HepG2 (cell line): ENCODE data around the gene SFXN5. TPM values are rescaled to one million over a fixed set of nuclear protein-coding genes. Genes with fewer than 3 reads are reported as not detected.

Experiments
- ARHGAP35 ChIP-seq: sonication (generic); formaldehyde crosslinking; IDR thresholded peaks from 2 replicates; pipeline ENCODE4 v1.9.0; 2022; ENCODE audit warnings: mild to moderate bottlenecking, inconsistent platforms, moderate library complexity, missing genetic modification reagents, borderline replicate concordance
- BCL6 ChIP-seq: IDR thresholded peaks from 2 replicates; pipeline ENCODE4 v1.6.1; 2016; ENCODE audit warnings: missing genetic modification reagents, missing compliant biosample characterization
- EP300 ChIP-seq, 3 experiments: sonication (generic) in 1 of 3; formaldehyde crosslinking in 1 of 3; IDR thresholded peaks; 2 replicates each; pipeline versions ENCODE4 v1.5.1 to v1.6.1; 2011 to 2020; ENCODE audit warnings: low read depth in 2 of 3, low read length in 2 of 3, borderline replicate concordance in 1 of 3, improper control_type of control experiment in 1 of 3, mild to moderate bottlenecking in 1 of 3, missing genetic modification reagents in 1 of 3, moderate library complexity in 1 of 3
- GFI1 ChIP-seq: sonication (generic); formaldehyde crosslinking; IDR thresholded peaks from 2 replicates; pipeline ENCODE4 v1.5.0; 2020; ENCODE audit warnings: missing genetic modification reagents, mild to moderate bottlenecking, borderline replicate concordance
- MLXIP ChIP-seq: sonication (generic); formaldehyde crosslinking; IDR thresholded peaks from 2 replicates; pipeline ENCODE4 v1.9.0; 2021; ENCODE audit warnings: missing genetic modification reagents, borderline replicate concordance
- NR3C1 ChIP-seq: sonication (generic); formaldehyde crosslinking; IDR thresholded peaks from 2 replicates; pipeline ENCODE4 v1.4.0; 2020; ENCODE audit warnings: missing genetic modification reagents
- SP1 ChIP-seq, 2 experiments: fragments of 450-650 bp in 1 of 2; sonication (generic) in 1 of 2; formaldehyde crosslinking in 1 of 2; IDR thresholded peaks; 2 replicates each; pipeline versions ENCODE4 v1.4.0 to v1.6.1; 2016 to 2020; ENCODE audit warnings: missing genetic modification reagents in 1 of 2
- ZBTB7B ChIP-seq: sonication (generic); formaldehyde crosslinking; IDR thresholded peaks from 2 replicates; pipeline ENCODE4 v1.4.0; 2020; ENCODE audit warnings: missing genetic modification reagents
- ZMAT3 ChIP-seq: sonication (generic); formaldehyde crosslinking; conservative IDR thresholded peaks from 2 replicates; pipeline ENCODE4 v1.7.0; 2021; ENCODE audit warnings: missing genetic modification reagents
- ZMYM3 ChIP-seq: sonication (generic); formaldehyde crosslinking; IDR thresholded peaks from 2 replicates; pipeline ENCODE4 v1.5.1; 2020; ENCODE audit warnings: mild to moderate bottlenecking, missing genetic modification reagents
- ZNF234 ChIP-seq: sonication (generic); formaldehyde crosslinking; conservative IDR thresholded peaks from 2 replicates; pipeline ENCODE4 v1.5.1; 2020; ENCODE audit warnings: mild to moderate bottlenecking, missing genetic modification reagents
- ZNF350 ChIP-seq: sonication (generic); formaldehyde crosslinking; IDR thresholded peaks from 2 replicates; pipeline ENCODE4 v1.4.0; 2020; ENCODE audit warnings: mild to moderate bottlenecking, low read depth, missing genetic modification reagents, borderline replicate concordance
- ZNF354B ChIP-seq: sonication (generic); formaldehyde crosslinking; IDR thresholded peaks from 2 replicates; pipeline ENCODE4 v1.8.0; 2022; ENCODE audit warnings: mild to moderate bottlenecking, missing genetic modification reagents
- ZNF512B ChIP-seq: sonication (generic); formaldehyde crosslinking; IDR thresholded peaks from 2 replicates; pipeline ENCODE4 v1.5.1; 2020; ENCODE audit warnings: missing genetic modification reagents, mild to moderate bottlenecking, borderline replicate concordance
- ZNF530 ChIP-seq: sonication (generic); formaldehyde crosslinking; IDR thresholded peaks from 2 replicates; pipeline ENCODE4 v1.5.0; 2020; ENCODE audit warnings: low read depth, mild to moderate bottlenecking, missing genetic modification reagents
- ZNF558 ChIP-seq: sonication (generic); formaldehyde crosslinking; IDR thresholded peaks from 2 replicates; pipeline ENCODE4 v1.9.0; 2022; ENCODE audit warnings: mild to moderate bottlenecking, missing genetic modification reagents, borderline replicate concordance
- ZNF607 ChIP-seq: sonication (generic); formaldehyde crosslinking; IDR thresholded peaks from 2 replicates; pipeline ENCODE4 v1.5.1; 2020; ENCODE audit warnings: missing genetic modification reagents, mild to moderate bottlenecking, borderline replicate concordance
- ZNF891 ChIP-seq: sonication (generic); formaldehyde crosslinking; IDR thresholded peaks from 2 replicates; pipeline ENCODE4 v1.5.0; 2020; ENCODE audit warnings: mild to moderate bottlenecking, missing genetic modification reagents
- ZSCAN9 ChIP-seq: IDR thresholded peaks from 2 replicates; pipeline ENCODE4 v1.6.1; 2016; ENCODE audit warnings: borderline replicate concordance
- polyA plus RNA-seq, 8 experiments: library from polyadenylated mRNA; depleted of rRNA in 3 of 8; stranded (reverse) in 7 of 8; unstranded in 1 of 8; fragments of >200 nt; fragmentation: Illumina TruSeq in 4 of 8; extraction: Trizol in 4 of 8; gene quantifications; 2 replicates each; pipeline versions ENCODE4 v1.2.1 to v1.2.3, GENCODE V29; 2011 to 2016; ENCODE audit warnings: low read depth in 4 of 8, missing spikeins in 1 of 8, mixed read lengths in 1 of 8; ENCODE audit not compliant: insufficient read depth in 1 of 8
- total RNA-seq, 5 experiments: library from RNA; depleted of rRNA; stranded (reverse); fragments of >200 nt; fragmentation: Illumina TruSeq; extraction: Trizol; gene quantifications; 2 replicates each; pipeline ENCODE4 v1.2.3, GENCODE V29; 2016; ENCODE audit warnings: low read depth in 1 of 5
- TF ChIP-seq, protein P1 (sequence below): sonication (generic); formaldehyde crosslinking; IDR thresholded peaks from 2 replicates; pipeline ENCODE4 v1.5.0; 2020; ENCODE audit warnings: mild to moderate bottlenecking, missing genetic modification reagents, borderline replicate concordance

The SFXN5 gene
- total and polyA plus RNA-seq, 2 of the 13 experiments (the other 11 are each of a cell fraction or from before 2014, with no cell fraction given) = 34.9 to 37.4 TPM

DNA sequence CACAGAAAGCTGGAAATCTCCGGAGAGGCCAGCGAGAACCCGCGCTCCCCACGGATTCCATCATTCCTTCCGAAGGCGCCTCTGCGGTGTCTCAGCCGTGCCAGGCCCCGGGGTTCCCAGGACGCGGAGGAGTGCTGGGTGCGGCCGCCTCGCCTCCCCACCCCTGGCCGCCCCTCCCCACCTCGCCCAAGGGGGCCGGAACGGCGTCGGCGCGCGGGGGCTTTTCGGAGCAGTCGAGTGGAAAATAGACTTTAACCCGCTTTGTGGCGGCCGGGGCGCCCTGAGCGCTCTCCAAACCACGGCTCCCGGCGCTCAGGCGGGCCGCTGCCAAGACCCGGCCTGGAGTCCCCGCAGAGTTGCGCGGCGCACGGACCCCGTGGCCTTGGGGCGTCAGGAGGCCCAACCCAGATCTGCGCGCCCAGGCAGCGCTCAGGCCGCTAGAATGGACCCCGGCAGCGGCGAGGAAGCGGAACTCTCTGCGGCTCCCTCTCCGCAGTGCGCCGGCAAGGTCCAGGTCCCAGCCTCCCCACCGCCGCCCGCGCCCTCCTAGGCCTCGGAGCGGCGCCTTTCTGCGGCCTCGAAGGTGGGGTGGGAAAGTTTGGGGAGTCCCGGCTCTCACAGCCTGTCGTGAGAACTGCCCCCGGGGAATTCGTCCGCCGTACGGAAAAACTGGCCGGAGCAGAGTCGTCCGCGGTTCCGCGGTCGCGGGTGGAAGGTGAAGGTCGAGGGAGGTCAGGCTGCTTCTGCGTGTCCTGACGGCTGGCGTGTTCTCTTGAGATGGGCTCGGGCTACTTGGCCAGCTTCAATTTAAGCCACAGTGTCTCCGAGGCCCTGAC is 155.4 kb downstream of the SFXN5 start (continued):
- TF ChIP-seq, protein P1, sequence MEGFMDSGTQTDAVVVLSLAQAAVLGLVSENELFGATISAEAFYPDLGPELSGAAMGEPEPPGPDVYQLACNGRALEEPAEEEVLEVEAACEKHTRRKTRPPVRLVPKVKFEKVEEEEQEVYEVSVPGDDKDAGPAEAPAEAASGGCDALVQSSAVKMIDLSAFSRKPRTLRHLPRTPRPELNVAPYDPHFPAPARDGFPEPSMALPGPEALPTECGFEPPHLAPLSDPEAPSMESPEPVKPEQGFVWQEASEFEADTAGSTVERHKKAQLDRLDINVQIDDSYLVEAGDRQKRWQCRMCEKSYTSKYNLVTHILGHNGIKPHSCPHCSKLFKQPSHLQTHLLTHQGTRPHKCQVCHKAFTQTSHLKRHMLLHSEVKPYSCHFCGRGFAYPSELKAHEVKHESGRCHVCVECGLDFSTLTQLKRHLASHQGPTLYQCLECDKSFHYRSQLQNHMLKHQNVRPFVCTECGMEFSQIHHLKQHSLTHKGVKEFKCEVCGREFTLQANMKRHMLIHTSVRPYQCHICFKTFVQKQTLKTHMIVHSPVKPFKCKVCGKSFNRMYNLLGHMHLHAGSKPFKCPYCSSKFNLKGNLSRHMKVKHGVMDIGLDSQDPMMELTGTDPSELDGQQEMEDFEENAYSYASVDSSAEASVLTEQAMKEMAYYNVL = peak; percentile 76; the same call in 1 of the 2 replicates
- no peak for TF ChIP-seq MLXIP (CRISPR knock-in tag)
- peak; percentile 88 for TF ChIP-seq ZNF607 (CRISPR knock-in tag)
- no peak for TF ChIP-seq ZNF530 (CRISPR knock-in tag)
- TF ChIP-seq ZNF350 (CRISPR knock-in tag) = no peak; the same call in 1 of the 2 replicates
- TF ChIP-seq BCL6 (CRISPR knock-in tag) = peak; percentile 49; the same call in 1 of the 2 replicates
- peak; percentile 66; the same call in 1 of the 2 replicates for TF ChIP-seq ZMAT3 (CRISPR knock-in tag)
- TF ChIP-seq ZBTB7B = peak; percentile 85; the same call in 1 of the 2 replicates
- no peak for TF ChIP-seq ZNF891 (CRISPR knock-in tag)
- no peak for TF ChIP-seq GFI1 (CRISPR knock-in tag)
- peak; percentile 81 for TF ChIP-seq ZMYM3 (CRISPR knock-in tag)
- TF ChIP-seq ZNF234 = no peak
- TF ChIP-seq ZNF558 (CRISPR knock-in tag) = peak; percentile 88
- TF ChIP-seq SP1 (IDR thresholded peaks at IDR 0.05) = no peak
- TF ChIP-seq SP1 (CRISPR knock-in tag; IDR thresholded peaks at IDR 0.05) = peak; percentile 73
- peak; percentile 95 for TF ChIP-seq ARHGAP35
- TF ChIP-seq ZNF354B (CRISPR knock-in tag) = peak; percentile 73; the same call in 1 of the 2 replicates
- peak; percentile 94 for TF ChIP-seq ZNF512B (CRISPR knock-in tag)
- 0 out of 2 replicates have a peak, but pooled peaks have one; percentile 28 for TF ChIP-seq NR3C1
- TF ChIP-seq EP300 (IDR thresholded peaks at IDR 0.05; ENCODE audit: low read depth in 2 of 2, low read length in 2 of 2) = 0 out of 4 replicates have a peak, but pooled peaks of 1 of the 2 experiments have one; percentile 36
- TF ChIP-seq EP300 (CRISPR knock-in tag; IDR thresholded peaks at IDR 0.05; ENCODE audit: borderline replicate concordance) = no peak
- peak; percentile 75; the same call in 1 of the 2 replicates for TF ChIP-seq ZSCAN9
